GM19351 (cell line): ENCODE measurements around the gene CTCFL.
"Not testable (repeated sequence)": the region's sequence is repeated elsewhere in the genome, so short reads cannot be mapped to it uniquely, and the experiment has no call there.

Experiments used
- ATAC-seq: cut with Tn5 transposase; IDR thresholded peaks from one replicate; pipeline ENCODE4 v1.9.1; 2021; ENCODE audit warnings: mild to moderate bottlenecking, moderate library complexity; ENCODE audit not compliant: unreplicated experiment

Gene CTCFL

DNA sequence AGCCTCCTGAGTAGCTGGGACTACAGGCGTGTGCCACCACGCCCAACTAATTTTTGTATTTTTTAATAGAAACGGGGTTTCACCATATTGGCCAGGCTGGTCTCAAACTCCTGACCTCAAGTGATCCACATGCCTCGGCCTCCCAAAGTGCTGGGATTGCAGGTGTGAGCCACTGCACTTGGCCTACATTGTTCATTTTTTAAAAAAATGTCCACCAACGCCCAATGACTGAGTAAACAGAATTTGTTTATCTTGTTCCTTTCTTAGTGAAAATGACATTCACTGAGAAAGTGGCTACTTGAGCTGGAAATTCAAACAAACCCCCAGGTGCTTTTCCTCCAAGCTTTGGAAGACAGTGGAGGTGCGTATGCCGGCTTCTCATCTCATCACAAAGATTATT is 13.2 kb downstream of the CTCFL start:
- not testable (repeated sequence) for ATAC-seq

DNA sequence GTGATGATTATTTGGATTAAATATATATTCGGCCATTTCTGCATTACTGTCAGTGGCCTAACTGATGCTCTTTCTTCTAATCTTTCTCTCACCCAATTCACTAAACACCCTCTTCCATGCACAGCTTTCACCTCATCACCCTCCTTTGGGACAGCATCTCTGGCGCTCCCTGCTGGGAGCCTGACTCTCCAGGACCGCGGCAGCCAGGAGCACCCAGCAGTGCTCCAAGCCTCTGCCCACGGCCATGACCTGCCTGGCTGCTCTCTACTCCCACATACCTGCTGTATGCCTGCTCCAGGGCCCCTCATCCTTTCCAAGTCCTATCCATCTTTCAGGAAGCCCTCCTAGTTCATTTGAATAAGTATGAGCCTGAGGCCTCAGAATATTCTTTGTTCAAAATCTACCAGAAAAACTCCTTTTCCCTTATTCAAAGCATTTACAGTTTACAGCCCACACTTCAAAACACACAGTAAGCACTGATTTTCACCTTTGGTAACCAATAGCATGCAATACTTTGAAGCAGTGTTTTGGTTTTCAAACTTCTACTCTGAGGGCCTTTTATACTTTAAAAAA is 15.2 kb downstream of the CTCFL start:
- ATAC-seq, result no peak

DNA sequence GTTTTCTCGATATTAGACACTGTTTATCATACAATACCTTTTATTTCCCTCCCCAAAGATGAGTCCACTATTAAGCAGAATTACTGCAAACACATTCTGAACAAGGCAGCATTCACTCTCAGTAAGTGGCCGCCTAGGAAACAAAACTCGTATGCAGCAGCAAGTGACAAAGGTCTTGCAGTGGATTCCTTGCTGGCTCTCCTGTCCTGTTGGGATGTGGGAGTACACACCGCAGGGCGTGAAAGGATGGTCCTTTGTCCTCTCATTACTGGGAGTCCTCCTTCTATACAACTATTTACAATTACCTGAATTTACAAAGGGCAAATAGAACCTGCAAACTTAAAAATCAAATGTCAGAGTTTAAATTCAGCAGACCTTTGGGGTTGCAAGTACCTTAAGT is 16.1 kb downstream of the CTCFL start:
- no peak for ATAC-seq

DNA sequence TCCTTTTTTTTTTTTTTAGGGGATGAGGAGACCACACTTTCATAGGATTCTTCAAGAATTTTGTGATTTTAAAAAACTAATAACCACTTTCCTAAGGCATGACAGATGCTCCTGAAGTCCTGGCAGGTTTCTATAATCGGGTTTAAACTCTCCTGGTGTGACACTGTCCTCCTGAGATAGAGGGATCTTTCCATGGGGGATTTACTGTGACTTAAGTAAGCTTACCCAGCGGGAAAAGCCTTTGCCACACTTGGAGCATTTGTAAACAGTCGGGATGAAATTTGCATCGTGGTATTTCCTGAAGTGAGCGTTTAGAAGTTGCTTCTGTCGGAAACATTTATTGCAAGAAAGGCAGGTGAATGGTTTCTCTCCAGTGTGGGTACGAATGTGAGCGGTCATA is 16.6 kb downstream of the CTCFL start:
- no peak for ATAC-seq

DNA sequence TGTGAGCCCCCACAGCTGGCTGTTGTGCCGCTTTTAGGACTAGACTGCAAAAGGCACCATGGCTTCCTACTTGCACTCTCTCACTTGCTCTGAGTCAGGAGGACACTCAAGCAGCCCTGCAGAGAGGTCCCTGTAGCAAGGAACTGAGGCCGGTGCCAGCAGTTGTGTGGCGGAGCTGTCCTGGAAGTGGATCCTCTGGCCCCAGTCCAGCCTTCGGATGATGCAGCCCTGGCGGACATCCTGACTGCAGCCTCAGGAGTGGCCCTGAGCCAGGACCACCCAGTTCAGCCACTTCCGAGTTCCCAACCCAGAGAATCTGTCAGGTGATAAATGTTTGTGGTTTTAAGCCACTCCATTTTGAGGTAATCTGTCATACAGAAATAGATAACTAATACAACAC is 17.5 kb downstream of the CTCFL start:
- ATAC-seq, result no peak

DNA sequence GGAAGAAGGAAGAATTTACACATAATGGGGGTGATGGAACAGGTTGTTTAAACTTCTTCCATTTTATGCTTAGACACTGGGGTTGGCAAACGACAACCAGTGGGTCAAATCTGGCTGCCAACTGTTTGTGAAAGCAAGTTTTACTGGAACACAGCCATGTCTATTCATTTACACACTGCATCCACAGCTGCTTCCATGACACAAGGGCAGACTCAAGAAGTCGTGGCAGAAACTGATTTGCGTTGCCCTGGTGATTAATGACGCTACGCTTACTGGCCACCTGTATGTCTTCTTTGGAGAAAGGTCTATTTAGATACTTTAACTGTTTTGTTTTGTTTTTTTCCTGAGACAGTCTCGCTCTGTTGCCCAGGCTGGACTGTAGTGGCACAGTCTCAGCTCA is 19.0 kb downstream of the CTCFL start:
- ATAC-seq, result no peak

DNA sequence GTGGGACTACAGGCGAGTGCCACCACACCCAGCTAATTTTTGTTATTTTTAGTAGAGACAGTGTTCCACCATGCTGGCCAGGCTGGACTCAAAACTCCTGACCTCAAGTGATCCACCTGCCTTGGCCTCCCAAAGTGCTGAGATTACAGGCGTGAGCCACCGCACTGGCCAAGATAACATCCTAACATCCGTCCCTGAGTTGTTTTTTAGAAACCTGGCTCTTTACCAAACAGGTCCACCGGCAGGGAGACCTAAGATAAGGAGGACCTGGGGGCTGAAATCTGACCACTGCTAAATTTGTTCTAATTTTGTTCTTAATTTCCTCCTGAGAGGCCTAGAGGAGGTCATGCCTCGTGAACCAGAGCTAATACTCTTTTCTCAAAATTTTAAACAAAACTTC is 20.5 kb downstream of the CTCFL start:
- ATAC-seq, result no peak

DNA sequence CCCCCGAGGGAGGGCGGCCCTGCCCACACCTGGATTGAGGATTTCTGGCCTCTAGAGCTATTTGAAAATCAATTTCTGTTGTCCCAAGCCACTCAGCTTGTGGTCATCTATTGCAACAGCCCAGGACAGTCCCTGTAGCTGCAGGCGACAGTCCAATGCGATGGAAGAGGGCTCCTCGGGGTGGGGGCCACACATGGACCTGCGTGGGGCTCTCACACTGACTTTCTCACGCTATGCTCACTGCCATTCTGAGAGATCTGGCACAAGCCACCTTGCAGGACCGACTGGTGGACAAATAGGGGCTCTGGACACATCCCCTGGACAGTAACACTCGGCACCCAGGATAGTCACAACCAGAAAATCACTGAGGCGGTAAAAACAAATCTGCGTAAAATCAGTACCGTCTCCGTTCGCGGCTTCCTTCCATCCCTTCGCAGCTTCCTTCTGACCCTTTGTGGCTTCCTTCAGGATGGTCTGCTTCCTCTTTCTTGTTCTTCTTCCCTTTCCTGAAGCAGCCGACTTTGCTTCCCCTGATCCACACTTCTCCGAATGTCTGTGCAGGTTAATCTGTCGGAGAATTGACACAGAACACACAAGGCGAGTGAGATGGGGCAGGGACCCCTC is 21.8 kb downstream of the CTCFL start:
- ATAC-seq, result peak; percentile 65

DNA sequence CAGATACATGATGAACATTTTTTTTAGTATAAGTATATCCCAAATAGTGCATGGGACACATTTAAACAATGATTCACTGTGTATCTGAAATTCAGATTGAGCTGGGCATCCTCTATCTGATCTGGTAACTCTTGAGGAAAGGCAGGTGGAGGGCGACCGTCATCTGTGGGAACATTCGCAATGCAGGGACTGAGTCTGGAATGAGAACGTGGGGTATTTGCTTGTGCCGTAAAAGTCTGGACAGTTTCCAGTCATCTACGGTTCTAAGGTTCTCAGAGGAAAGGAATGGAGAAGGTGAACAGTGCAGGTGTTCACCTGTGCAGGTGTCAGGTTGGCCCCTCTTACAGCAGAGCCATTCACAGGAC is 22.6 kb downstream of the CTCFL start:
- no peak for ATAC-seq

DNA sequence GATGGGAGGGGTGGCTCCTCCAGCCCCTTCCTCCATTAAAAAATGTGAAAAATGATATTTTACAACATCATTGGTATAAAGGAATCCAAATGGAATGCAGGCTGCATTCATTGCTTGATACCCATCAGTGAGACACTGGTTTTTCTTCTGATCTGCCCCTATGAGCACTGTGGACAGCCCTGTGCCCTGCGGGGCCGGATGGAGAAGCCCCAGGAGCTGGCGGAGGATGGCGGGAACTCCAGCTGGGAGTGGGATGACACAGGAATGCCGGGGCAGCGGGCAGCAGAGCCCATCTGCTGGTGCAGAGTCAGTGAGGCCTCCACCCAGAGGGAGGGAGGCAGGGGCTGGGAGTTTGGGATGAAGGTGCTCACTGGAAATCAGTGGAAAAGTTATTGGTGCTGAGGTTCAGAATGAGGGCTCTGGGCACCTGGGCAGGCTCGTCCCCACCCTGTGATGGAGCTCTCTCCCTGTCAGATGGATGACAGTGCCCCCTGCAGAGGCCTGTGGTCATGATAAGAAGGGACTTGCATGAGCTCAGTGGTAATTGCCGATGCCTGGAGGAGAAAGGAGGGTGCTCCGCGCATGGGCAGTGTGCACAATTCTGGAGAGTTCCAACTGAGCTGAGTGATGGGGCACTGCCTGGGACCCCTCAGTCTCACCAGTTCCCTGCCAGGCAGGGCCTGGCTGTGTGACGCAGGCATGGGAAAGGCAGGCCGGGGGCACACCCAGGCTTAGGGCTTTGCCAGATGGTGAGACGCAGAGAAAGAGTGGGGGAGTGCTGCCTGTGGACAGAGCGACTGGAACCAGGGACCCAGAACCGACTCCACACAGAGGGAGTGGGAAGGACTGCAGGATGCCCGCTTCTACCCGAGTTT is 23.2 kb downstream of the CTCFL start:
- no peak for ATAC-seq

DNA sequence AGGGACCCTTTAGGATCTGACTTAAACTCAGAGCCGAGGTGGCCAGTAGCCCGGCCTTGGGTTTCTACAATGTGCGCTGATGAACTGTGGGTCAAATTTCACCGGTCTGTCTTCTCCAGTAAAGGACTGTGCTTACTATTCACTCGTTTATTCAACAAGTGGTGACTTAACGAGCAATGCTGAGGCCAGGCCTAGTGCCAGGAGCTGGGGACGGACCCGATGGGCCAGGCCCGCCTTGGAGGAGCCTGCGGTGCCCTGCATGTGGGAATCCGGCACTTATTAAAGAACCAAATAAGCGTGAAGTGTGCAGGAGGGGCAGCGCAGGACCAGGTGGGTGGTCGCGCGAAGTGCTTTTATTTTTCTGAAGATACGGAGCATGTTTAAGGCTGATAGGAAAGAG is 24.0 kb downstream of the CTCFL start:
- ATAC-seq, result no peak

DNA sequence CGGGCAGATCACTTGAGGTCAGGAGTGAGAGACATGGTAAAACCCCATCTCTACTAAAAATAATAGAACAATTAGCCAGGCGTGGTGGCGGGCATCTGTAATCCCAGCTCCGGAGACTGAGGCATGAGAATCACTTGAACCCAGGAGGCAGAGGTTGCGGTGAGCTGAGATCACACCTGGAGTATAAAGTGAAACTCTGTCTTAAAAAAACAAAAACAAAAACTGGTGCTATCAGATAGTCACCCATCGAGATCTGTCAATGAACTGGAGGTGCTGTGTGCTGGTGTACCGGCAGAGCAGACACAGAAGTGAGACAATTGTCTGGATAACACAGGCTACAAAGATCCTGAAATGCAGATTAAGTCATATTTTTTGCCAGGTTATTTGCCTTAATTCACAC is 24.7 kb downstream of the CTCFL start:
- ATAC-seq, result no peak

DNA sequence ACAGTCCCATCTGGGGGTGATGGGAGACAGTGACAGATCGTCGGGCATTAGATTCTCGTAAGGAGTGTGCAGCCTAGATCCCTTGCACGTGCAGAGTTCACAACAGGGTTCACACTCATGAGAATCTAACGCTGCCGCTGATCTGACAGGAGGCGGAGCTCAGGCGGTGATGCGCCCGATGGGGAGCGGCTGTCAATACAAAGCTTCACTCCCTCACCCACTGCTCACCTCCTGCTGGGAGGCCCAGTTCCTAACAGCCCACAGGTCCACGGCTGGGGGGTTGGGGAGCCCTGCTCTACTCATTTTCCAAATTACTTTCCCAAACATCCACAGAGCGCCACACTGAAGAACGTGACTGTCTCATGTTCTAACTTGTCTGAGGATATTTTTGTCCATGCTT is 25.3 kb downstream of the CTCFL start:
- ATAC-seq, result no peak

DNA sequence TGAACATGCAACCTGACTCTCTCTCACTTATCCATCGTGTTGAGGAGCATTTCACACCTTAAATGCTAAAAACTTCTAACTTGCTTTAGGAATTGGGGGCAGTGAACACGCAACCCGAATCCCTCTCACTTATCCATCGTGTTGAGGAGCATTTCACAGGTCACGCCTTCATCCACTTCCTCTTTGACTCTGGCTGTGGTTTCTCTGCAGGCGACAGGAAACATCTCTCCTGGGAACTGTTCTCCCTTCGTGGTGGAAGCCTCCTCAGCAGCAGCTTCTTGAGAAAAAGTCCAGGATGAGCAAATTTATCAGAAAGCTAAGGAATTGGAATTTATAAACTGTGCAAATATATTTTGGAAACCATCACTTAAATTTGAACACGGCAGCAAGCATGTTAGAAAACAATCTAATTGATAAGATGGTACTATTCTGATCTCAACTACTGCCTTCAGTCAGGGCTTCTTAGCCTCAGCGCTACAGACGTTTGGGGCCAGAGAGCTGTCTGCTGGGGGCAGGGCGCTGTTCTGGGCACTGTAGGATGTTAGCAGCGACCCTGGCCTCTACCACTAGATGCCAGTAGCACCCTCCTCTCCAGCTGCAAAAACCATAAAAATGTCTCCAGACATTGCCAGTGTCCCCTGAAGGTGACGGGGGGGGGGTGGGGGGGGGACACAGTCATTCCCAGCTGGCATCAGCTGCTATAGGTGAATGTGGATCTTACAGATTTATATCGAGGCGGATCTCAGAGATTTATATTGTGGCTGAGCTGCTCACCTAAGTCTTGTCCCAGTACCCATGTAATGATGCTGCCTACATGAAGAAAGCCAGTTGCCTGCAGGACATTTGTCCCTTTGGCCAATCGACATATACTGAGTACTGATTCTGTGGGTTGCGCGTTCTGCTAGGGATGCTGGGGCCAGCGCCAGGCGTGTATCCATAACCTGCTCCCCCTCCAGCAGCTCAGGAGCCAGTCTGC is 26.2 kb downstream of the CTCFL start:
- ATAC-seq, result peak; percentile 70

DNA sequence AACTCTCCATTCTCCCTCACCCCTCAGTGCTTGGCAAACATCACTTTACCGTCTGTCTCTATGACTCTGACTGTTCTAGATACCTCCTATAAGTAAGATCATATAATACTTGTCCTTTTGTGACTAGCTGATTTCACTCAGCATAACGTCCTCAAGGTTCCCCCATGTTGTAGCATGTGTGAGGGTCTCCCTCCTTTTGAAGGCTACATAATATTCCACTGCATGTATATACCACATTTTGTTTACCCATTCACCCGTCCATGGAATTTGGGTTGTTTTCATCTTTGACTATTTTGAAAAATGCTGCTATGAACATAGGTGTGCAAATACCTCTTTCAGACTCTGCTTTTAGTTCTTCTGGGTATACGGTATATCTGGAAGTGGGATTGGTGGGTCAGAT is 28.3 kb downstream of the CTCFL start:
- no peak for ATAC-seq

DNA sequence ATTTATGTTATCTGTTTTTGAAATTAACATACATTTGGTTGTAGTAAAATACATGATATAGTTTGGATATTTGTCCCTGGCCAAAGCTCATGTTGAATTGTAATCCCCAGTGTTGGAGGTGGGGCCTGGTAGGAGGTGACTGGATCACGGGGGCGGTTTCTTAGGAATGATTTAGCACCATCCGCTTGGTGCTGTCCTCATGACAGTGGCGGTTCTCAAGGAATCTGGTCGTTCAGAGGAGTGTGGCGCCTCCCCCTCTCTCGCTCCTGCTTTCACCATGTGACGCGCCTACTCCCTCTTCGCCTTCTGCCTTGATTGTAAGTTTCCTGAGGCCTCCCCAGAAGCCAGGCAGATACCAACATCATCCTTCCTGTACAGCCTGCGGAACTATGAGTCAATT is 29.0 kb downstream of the CTCFL start:
- ATAC-seq, result no peak

DNA sequence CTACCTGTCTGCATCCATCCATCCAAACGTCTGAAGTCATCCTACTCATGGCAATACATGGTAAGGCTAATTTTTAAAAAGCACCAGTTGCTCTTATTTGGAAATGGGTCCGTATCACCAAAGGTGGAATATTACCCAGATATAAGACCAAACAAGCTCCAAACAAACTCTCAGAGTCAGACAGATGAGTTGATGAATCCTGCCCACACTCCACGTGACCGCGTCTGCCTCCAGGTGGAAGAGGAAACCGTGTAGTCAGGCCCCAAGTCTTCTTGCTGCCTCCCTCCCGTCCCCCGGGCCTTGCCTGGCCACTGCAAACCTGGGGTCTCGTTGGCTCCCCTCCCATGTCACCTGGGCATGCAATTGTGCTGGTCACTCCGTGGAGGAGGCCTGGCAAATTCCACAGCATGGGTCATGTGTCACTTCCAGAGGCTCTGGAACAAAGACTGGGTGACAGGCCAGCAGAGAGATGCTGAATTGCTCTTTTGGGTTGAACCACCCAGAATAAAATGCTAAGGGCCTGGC is 31.8 kb downstream of the CTCFL start:
- ATAC-seq, result no peak

DNA sequence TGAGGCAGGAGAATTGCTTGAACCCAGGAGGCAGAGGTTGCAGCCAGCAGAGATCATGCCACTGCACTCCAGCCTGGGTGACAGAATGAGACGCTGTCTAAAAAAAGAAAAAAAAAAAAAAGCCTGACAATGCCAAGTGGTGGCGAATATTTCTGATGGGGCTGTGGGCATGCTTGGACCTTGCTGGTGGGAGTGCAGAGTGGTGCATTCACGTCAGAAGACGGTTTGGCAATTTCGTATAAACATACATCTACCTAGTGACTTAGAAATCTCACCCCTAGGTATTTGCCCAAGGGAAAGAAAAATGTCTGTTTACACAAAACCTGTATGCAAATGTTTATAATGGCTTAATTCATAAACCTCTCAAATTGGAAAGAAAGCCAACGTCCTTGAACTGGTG is 33.6 kb downstream of the CTCFL start:
- no peak for ATAC-seq

DNA sequence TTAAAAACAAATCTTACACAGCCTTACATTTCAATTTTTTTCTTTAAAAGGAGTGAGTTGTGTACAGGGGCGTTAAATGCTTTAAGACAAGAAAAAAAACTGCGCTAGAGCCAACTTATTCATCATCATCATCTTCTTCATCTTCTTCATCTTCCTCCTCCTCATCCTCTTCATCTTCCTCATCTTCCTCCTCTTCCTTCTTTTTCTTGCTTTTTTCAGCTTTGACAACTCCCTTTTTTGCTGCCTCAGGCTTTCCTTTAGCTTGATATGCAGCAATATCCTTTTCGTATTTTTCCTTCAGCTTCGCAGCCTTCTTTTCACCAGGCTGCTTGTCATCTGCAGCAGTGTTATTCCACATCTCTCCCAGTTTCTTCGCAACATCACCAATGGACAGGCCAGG is 36.7 kb downstream of the CTCFL start:
- not testable (repeated sequence) for ATAC-seq

DNA sequence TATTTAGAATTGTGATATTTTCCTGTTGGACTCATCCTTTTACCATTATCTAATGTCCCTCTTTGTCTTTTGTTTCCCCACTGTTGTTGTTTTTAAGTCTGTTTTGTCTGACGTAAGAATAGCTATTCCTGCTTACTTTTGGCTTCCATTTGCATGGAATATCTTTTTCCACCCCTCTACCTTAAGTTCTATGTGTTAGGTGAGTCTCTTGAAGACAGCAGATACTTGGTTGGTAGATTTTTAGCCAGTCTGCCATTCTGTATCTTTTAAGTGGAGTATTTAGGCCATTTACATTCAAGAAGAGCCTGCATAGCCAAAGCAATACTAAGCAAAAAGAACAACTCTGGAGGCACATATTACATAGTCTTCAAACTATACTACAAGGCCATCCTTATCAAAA is 39.2 kb downstream of the CTCFL start:
- ATAC-seq, result no peak

DNA sequence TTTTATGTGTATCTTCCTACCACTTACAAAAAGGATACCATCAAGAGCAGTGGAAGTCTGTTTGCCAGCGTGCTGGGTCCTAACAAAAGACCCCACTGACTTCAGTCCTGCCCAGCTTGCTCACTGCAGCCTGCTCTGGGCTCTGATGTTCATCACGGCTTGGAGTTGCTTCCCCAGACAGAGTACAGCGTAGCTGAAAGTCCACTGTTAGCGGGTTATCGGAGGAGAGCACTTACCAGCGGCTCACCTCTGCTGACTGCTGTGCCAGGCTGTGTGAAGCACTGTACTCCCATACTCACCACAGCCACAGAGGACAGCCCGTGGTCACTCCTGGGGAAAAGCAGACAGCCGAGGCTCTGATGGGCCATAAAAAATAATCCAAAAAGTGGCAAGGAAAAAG is 40.2 kb downstream of the CTCFL start:
- ATAC-seq, result no peak
